Epithelial cell of esophagus (primary cell): Measurements from ENCODE around the gene GMCL1.
A peak's percentile ranks its signal among the peaks of the same experiment; 100 is the strongest.
"Not testable (repeated sequence)": the region's sequence is repeated elsewhere in the genome, so short reads cannot be mapped to it uniquely, and the experiment has no call there.

Source experiments
- DNase-seq: peaks from one replicate; pipeline ENCODE4 v3.0.0; 2010; ENCODE audit warnings: low read depth
- H3K4me3 ChIP-seq: 2 replicates; pipeline ENCODE4 v1.5.1; 2011; ENCODE audit warnings: mild to moderate bottlenecking, low read length, control low read depth
- CTCF ChIP-seq: IDR thresholded peaks from 2 replicates; pipeline ENCODE4 v1.5.1; 2011; ENCODE audit warnings: low read depth, mild to moderate bottlenecking, low read length, control low read depth, inconsistent platforms; ENCODE audit not compliant: insufficient read depth; ENCODE audit errors: missing control alignments

The GMCL1 gene

GRCh38 chr2:69848186-69848790 is 18.8 kb downstream of the GMCL1 start:
- peak; percentile 21 for DNase-seq

GRCh38 chr2:69858261-69858660 is 28.8 kb downstream of the GMCL1 start:
- TF ChIP-seq CTCF: no peak
- no peak for DNase-seq
- H3K4me3 ChIP-seq: no peak overlapping the region

More at GRCh38 chr2:69848186-69848790, 18.8 kb downstream of the GMCL1 start:
- no peak for TF ChIP-seq CTCF
- H3K4me3 ChIP-seq: no peak overlapping the region

GRCh38 chr2:69863298-69863697 is 33.8 kb downstream of the GMCL1 start:
- TF ChIP-seq CTCF: no peak
- no peak for DNase-seq
- no peak overlapping the region for H3K4me3 ChIP-seq

GRCh38 chr2:69888451-69888850 is 59.0 kb downstream of the GMCL1 start:
- TF ChIP-seq CTCF: no peak
- no peak for DNase-seq
- no peak overlapping the region for H3K4me3 ChIP-seq

- no peak overlapping the region for H3K4me3 ChIP-seq
- DNase-seq: no peak
- no peak for TF ChIP-seq CTCF
Observed at GRCh38 chr2:69889302-69889701, 59.8 kb downstream of the GMCL1 start.

GRCh38 chr2:69890881-69891280 is 61.4 kb downstream of the GMCL1 start:
- no peak for TF ChIP-seq CTCF
- H3K4me3 ChIP-seq: no peak overlapping the region
- peak; percentile 27 for DNase-seq

- H3K4me3 ChIP-seq, DNase-seq: not testable (repeated sequence)
Observed at GRCh38 chr2:69892838-69893424, 63.5 kb downstream of the GMCL1 start.
